GM19372 (cell line): ENCODE data around the gene SLC14A1.

Source experiments
- ATAC-seq: cut with Tn5 transposase; IDR thresholded peaks from one replicate; pipeline ENCODE4 v1.9.1; 2021; ENCODE audit warnings: mild to moderate bottlenecking, low read depth, moderate library complexity; ENCODE audit not compliant: unreplicated experiment

The SLC14A1 gene

DNA sequence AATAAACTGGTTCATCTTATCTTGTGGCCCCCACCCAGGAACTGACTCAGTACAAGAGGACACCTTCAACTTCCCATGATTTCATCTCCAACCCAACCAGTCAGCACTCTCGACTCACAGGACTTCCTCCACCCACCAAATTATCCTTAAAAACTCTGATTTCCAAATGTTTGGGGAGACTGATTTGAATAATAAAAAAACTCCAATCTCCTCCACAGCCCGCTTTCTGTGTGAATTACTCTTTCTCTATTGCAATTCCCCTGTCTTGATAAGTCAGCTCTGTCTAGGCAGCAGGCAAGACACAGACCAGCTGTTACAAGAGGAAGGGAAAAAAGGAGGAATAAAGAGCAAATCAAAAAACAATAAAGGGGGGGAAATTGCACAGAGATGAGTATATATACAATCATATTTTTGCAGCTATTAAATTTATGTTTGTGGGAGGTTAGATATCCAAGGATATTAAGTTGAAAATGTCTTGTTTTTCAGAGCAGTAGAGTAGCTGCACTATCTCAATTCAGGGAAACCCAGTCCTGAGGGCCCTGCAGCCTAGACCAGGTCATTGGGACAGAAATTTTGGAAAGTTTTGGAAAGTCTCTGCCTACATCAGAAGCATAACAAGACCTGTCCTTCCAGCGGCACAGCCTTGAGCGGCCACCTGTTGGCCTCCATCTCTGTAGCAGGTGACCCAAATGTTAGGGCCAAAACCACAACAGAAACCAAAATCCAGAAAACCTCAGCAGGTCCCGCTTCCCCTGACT is 68.7 kb downstream of the SLC14A1 start:
- no peak for ATAC-seq

DNA sequence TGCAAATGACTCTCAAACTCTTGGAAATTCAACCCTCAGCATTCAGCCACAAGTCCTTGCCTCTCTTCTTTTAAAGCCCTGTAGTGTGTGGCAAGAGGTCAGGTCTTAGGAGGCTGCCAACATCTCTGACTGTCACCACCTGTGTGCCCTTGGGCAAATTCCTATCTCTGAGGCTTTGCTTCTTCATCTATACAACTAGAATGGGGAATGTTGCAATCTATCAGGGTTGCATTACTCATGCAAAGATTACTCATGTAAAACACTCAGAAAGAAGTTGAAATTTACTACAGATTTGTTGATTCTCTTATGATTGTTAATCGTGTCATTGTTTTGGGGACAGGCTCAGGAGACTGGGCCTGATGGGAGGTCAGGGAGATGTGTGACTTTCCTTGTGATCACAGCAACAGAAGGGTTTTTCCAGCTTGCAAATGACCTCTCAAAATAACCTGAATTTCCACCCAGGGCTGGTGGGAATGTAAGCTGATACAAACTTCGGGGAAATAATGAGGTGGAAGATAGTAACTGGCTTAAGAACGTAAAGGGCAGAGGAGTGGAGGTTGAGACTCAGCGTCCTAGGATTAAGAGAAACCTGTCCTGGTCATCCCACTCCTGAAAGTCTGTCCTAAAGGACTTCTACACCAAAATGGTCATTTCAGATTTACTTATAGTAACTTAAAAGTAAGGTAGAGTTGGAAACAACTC is 69.4 kb downstream of the SLC14A1 start:
- ATAC-seq: no peak

DNA sequence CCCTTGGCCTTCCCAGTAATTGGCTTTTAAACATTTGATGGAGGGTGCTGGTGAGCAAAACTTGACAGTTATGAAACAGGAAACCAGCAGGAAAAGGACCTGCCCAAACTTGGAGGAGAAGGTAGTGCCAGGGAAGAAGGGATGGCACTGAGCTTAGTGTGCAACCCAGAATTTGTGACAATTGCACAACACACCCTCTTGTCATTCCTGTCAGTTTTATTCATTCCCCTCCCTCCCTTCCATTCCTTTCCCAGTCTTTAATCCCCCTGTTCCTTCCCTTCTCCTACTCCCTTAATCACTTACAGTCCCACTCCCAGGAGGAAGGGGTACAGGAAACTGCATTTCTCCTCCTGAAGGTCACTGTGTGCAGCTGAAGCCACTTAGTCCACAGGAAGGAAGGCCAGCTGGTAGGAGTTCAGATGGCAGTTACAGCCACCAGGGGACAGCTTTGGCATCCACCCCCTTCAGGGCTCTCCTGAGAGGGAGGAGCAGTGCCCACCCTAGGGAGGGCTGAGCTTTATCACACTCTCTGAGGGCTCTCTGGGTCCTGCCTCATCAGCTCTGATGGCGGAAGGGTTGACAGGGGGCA is 77.5 kb downstream of the SLC14A1 start:
- ATAC-seq: no peak
